Measurements from ENCODE around the gene ERN2. TPM values are rescaled to one million over a fixed set of nuclear protein-coding genes. Genes with fewer than 3 reads are reported as not detected.
"Not testable (repeated sequence)": the region's sequence is repeated elsewhere in the genome, so short reads cannot be mapped to it uniquely, and the experiment has no call there.

Gene ERN2
- total and polyA plus RNA-seq, 2 experiments from 2014 or later = 0.46 to 0.97 TPM

GRCh38 chr16:23724785-23725131 is 11.7 kb upstream of the ERN2 start:
- WGBS (ENCODE audit: low lambda C conversion rate, missing lambda C conversion rate) = 74% methylated on average over 3 of the region's 3 CpGs
- H3K27me3 ChIP-seq = no peaks in the 10 kb centered on the region
- no peak overlapping the region for H2AFZ ChIP-seq
- H3K79me2 ChIP-seq = no peaks in the 10 kb centered on the region
- TF ChIP-seq CTCF (IDR thresholded peaks at IDR 0.05; ENCODE audit: poor library complexity) (no peak), EZH2 (IDR thresholded peaks at IDR 0.05; ENCODE audit: borderline replicate concordance) (no peak), EZH2phosphoT487 (IDR thresholded peaks at IDR 0.05; ENCODE audit: low read depth, severe bottlenecking, unreplicated experiment) (no peak)
- no peak overlapping the region for H3K4me3 ChIP-seq
- no peaks in the 10 kb centered on the region for H4K20me1 ChIP-seq (ENCODE audit: insufficient read depth, poor library complexity, severe bottlenecking)
- H3K9me3 ChIP-seq (ENCODE audit: low read depth) = no peaks in the 10 kb centered on the region
- no peak overlapping the region for H3K4me2 ChIP-seq
- H3K27ac ChIP-seq = no peak overlapping the region
- H3K9me2 ChIP-seq (replicated peaks; ENCODE audit: insufficient read depth) = no peaks in the 10 kb centered on the region
- H3K36me3 ChIP-seq (replicated peaks; ENCODE audit: insufficient read depth, low read depth) = no peaks in the 10 kb centered on the region
- no peak for DNase-seq (ENCODE audit: low spot score)
- no peaks in the 10 kb centered on the region for H3K4me1 ChIP-seq (ENCODE audit: insufficient read depth)

GRCh38 chr16:23724096-23724784 is 11.2 kb upstream of the ERN2 start:
- TF ChIP-seq CTCF (IDR thresholded peaks at IDR 0.05; ENCODE audit: poor library complexity) = no peak
- Histone ChIP-seq H2AFZ (no peak overlapping the region), H3K36me3 (replicated peaks; ENCODE audit: insufficient read depth, low read depth) (no peaks in the 10 kb centered on the region), H3K79me2 (no peaks in the 10 kb centered on the region), H3K4me3 (no peak overlapping the region), H3K4me2 (no peak overlapping the region), H3K27me3 (no peaks in the 10 kb centered on the region), H3K9me3 (ENCODE audit: low read depth) (no peaks in the 10 kb centered on the region), H3K9me2 (replicated peaks; ENCODE audit: insufficient read depth) (no peaks in the 10 kb centered on the region), H3K27ac (no peak overlapping the region), H3K4me1 (ENCODE audit: insufficient read depth) (no peaks in the 10 kb centered on the region), H4K20me1 (ENCODE audit: insufficient read depth, poor library complexity, severe bottlenecking) (no peaks in the 10 kb centered on the region)
- DNase-seq (ENCODE audit: low spot score) = no peak
- 80% methylated on average over 8 of the region's 8 CpGs for WGBS (ENCODE audit: low lambda C conversion rate, missing lambda C conversion rate)

DNA sequence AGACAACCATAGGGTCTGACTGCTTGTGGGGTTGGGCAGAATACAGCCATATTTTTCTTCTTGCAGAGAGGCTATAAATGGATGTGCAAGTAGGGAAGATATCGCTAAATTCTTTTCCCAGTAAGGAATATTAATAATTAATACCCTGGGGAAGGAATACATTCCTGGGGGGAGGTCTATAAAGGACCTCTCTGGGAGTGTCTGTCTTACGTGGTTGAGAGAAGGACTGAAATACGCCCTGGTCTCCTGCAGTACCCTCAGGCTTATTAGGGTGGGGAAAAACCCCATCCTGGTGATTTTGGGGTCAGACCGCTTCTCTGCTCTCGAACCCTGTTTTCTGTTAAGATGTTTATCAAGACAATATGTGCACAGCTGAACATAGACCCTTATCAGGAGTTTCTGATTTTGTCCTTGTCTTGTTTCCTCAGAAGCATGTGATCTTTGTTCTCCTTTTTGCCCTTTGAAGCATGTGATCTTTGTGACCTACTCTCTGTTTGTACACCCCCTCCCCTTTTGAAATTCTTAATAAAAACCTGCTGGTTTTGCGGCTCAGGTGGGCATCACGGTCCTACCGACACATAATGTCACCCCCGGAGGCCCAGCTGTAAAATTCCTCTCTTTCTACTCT is 9.7 kb upstream of the ERN2 start:
- H2AFZ ChIP-seq; DNase-seq (ENCODE audit: low spot score); H4K20me1 ChIP-seq (ENCODE audit: insufficient read depth, poor library complexity, severe bottlenecking); H3K4me3 ChIP-seq; H3K9me2 ChIP-seq (replicated peaks; ENCODE audit: insufficient read depth); H3K27ac ChIP-seq; H3K4me2 ChIP-seq; H3K27me3 ChIP-seq; H3K9me3 ChIP-seq (ENCODE audit: low read depth); H3K36me3 ChIP-seq (replicated peaks; ENCODE audit: insufficient read depth, low read depth); H3K4me1 ChIP-seq (ENCODE audit: insufficient read depth); H3K79me2 ChIP-seq: not testable (repeated sequence)
- 78% methylated on average over 9 of the region's 9 CpGs for WGBS (ENCODE audit: low lambda C conversion rate, missing lambda C conversion rate)

DNA sequence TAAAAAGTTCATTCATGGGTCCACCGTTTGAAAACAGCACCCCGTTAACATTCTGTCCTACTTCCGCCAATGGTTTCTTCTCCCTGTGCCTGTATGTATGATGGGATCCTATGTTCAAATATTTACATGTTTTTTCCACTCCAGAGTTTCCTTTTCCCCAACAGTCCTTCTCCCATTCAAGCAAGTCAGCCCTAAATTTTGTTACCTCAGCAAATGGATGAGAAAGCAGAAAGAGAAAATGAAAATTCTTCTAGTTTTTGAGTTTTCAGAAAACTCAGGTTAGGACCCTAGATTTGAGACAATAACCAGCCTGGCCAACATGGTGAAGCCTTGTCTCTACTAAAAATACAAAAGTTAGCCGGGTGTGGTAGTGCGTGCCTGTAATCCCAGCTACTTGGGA is 3.5 kb upstream of the ERN2 start:
- Histone ChIP-seq H3K4me1 (ENCODE audit: insufficient read depth) (no peaks in the 10 kb centered on the region), H3K27ac (no peak overlapping the region), H2AFZ (no peak overlapping the region), H3K36me3 (replicated peaks; ENCODE audit: insufficient read depth, low read depth) (no peaks in the 10 kb centered on the region), H3K79me2 (no peaks in the 10 kb centered on the region), H3K4me2 (no peak overlapping the region), H3K4me3 (no peak overlapping the region), H3K27me3 (peaks cover 31% of the 10 kb centered on the region), H3K9me2 (replicated peaks; ENCODE audit: insufficient read depth) (no peaks in the 10 kb centered on the region), H4K20me1 (ENCODE audit: insufficient read depth, poor library complexity, severe bottlenecking) (no peaks in the 10 kb centered on the region), H3K9me3 (ENCODE audit: low read depth) (no peaks in the 10 kb centered on the region)
- TF ChIP-seq EZH2phosphoT487 (IDR thresholded peaks at IDR 0.05; ENCODE audit: low read depth, severe bottlenecking, unreplicated experiment) (no peak), CTCF (IDR thresholded peaks at IDR 0.05; ENCODE audit: poor library complexity) (no peak), EZH2 (IDR thresholded peaks at IDR 0.05; ENCODE audit: borderline replicate concordance) (no peak)
- WGBS (ENCODE audit: low lambda C conversion rate, missing lambda C conversion rate) = 89% methylated on average over 5 of the region's 5 CpGs
- no peak for DNase-seq (ENCODE audit: low spot score)

All from hepatocyte (in vitro differentiated cells).